IMR-90 (cell line): ENCODE measurements around the gene SERBP1. TPM values are rescaled to one million over a fixed set of nuclear protein-coding genes. Genes with fewer than 3 reads are reported as not detected.

ENCODE experiments used
- ATAC-seq: fragments of 200-7000 bp; cut with Tn5 transposase; 2 replicates; pipeline ENCODE4 v1.9.1; 2020; ENCODE audit warnings: low read depth, mild to moderate bottlenecking, moderate library complexity
- BruUV-seq: library from RNA; stranded (reverse); fragments of 400-500 nt; replicated peaks from 2 replicates; lab custom pipeline; 2021; lab: Mats Ljungman, UMichigan
- CTCF ChIA-PET: fragments of 300-600 bp; formaldehyde crosslinking; extraction: SDS; loops from one replicate; lab custom pipeline; 2021; ENCODE audit warnings: antibody characterized with exemption; lab: Yijun Ruan, JAX
- POLR2A ChIA-PET: fragments of 300-600 bp; sonication (Branson Sonifier 250); formaldehyde crosslinking; loops from one replicate; lab custom pipeline; 2022; ENCODE audit warnings: antibody characterized with exemption; ENCODE audit not compliant: unreplicated experiment; lab: Charles Lee
- DNase-seq: peaks from one replicate; pipeline ENCODE4 v3.0.0; 2013
- H2AFZ ChIP-seq: replicated peaks from 2 replicates; pipeline ENCODE3; 2013; ENCODE audit warnings: low read length, mild to moderate bottlenecking; ENCODE audit not compliant: poor library complexity
- H2AK5ac ChIP-seq: 2 replicates; pipeline ENCODE4 v1.6.1; 2013; ENCODE audit warnings: low read depth, low read length, inconsistent platforms
- H2AK9ac ChIP-seq: replicated peaks from 2 replicates; pipeline ENCODE3; 2013; ENCODE audit warnings: mild to moderate bottlenecking, low read depth, low read length, moderate library complexity; ENCODE audit not compliant: poor library complexity
- H2BK120ac ChIP-seq: 2 replicates; pipeline ENCODE4 v1.6.1; 2013; ENCODE audit warnings: low read depth, low read length, inconsistent platforms
- H2BK15ac ChIP-seq: 3 replicates; pipeline ENCODE4 v1.6.1; 2013; ENCODE audit warnings: low read depth, low read length, inconsistent platforms
- H2BK20ac ChIP-seq: 2 replicates; pipeline ENCODE4 v1.6.1; 2013; ENCODE audit warnings: low read depth, mild to moderate bottlenecking, inconsistent platforms, low read length, moderate library complexity
- H2BK5ac ChIP-seq: 2 replicates; pipeline ENCODE4 v1.6.1; 2013; ENCODE audit warnings: mild to moderate bottlenecking, low read depth, low read length, inconsistent platforms; ENCODE audit not compliant: poor library complexity, severe bottlenecking
- H3K14ac ChIP-seq: replicated peaks from 2 replicates; pipeline ENCODE4 v1.6.1; 2013; ENCODE audit warnings: low read depth, low read length, inconsistent platforms
- H3K18ac ChIP-seq: 2 replicates; pipeline ENCODE4 v1.6.1; 2013; ENCODE audit warnings: low read depth, low read length, control low read depth
- H3K23ac ChIP-seq: 2 replicates; pipeline ENCODE4 v1.6.1; 2013; ENCODE audit warnings: low read depth, low read length, inconsistent platforms
- H3K27ac ChIP-seq: 2 replicates; pipeline ENCODE4 v1.5.1; 2013; ENCODE audit warnings: mild to moderate bottlenecking, control low read depth, low read length; ENCODE audit not compliant: insufficient read depth
- H3K27me3 ChIP-seq: 2 replicates; pipeline ENCODE4 v1.6.1; 2013; ENCODE audit warnings: low read length; ENCODE audit not compliant: control insufficient read depth, insufficient read depth
- H3K36me3 ChIP-seq: 2 replicates; pipeline ENCODE4 v1.6.1; 2013; ENCODE audit warnings: low read length, mixed read lengths; ENCODE audit not compliant: control insufficient read depth, insufficient read depth
- H3K4ac ChIP-seq: 2 replicates; pipeline ENCODE4 v1.6.1; 2013; ENCODE audit warnings: low read depth, low read length, inconsistent platforms
- H3K4me1 ChIP-seq: 2 replicates; pipeline ENCODE4 v1.6.1; 2013; ENCODE audit warnings: low read length, mixed read lengths; ENCODE audit not compliant: control insufficient read depth, insufficient read depth
- H3K4me2 ChIP-seq: 2 replicates; pipeline ENCODE4 v1.6.1; 2013; ENCODE audit warnings: low read depth, mild to moderate bottlenecking, control low read depth, low read length, moderate library complexity
- H3K4me3 ChIP-seq: 2 replicates; pipeline ENCODE4 v1.5.1; 2013; ENCODE audit warnings: low read depth, mild to moderate bottlenecking, control low read depth, low read length, moderate library complexity; ENCODE audit not compliant: insufficient read depth
- H3K56ac ChIP-seq: 2 replicates; pipeline ENCODE4 v1.6.1; 2013; ENCODE audit warnings: low read length, inconsistent platforms; ENCODE audit not compliant: insufficient read depth; ENCODE audit errors: extremely low read depth
- H3K79me1 ChIP-seq, 2 experiments: 2 replicates each; pipeline ENCODE4 v1.6.1; 2013; ENCODE audit warnings: low read length in 2 of 2, inconsistent platforms in 1 of 2, low read depth in 1 of 2
- H3K9ac ChIP-seq: 2 replicates; pipeline ENCODE4 v1.6.1; 2013; ENCODE audit warnings: low read depth, low read length, control low read depth
- H3K9me1 ChIP-seq: 2 replicates; pipeline ENCODE4 v1.6.1; 2013; ENCODE audit warnings: low read length, inconsistent platforms; ENCODE audit not compliant: insufficient read depth
- H3K9me3 ChIP-seq: 2 replicates; pipeline ENCODE4 v1.6.1; 2013; ENCODE audit warnings: low read length; ENCODE audit not compliant: control insufficient read depth, insufficient read depth
- H4K20me1 ChIP-seq: 2 replicates; pipeline ENCODE4 v1.6.1; 2013; ENCODE audit warnings: low read length, inconsistent platforms; ENCODE audit not compliant: insufficient read depth
- H4K5ac ChIP-seq: 2 replicates; pipeline ENCODE4 v1.6.1; 2013; ENCODE audit warnings: mild to moderate bottlenecking, low read depth, low read length, control low read depth
- H4K8ac ChIP-seq, 2 experiments: 2 replicates each; pipeline ENCODE4 v1.6.1; 2013; ENCODE audit warnings: low read depth in 2 of 2, low read length in 2 of 2, control low read depth in 1 of 2, inconsistent platforms in 1 of 2
- H4K91ac ChIP-seq: 2 replicates; pipeline ENCODE4 v1.6.1; 2013; ENCODE audit warnings: low read depth, low read length, inconsistent platforms; ENCODE audit not compliant: insufficient read depth
- CHD1 ChIP-seq: IDR thresholded peaks from 2 replicates; pipeline ENCODE4 v1.6.1; 2012; ENCODE audit warnings: low read depth, low read length, improper control_type of control experiment
- CTCF ChIP-seq: conservative IDR thresholded peaks from 2 replicates; pipeline ENCODE4 v1.5.1; 2012; ENCODE audit warnings: mild to moderate bottlenecking, low read depth, low read length, improper control_type of control experiment
- MAZ ChIP-seq: IDR thresholded peaks from 2 replicates; pipeline ENCODE4 v1.6.1; 2012; ENCODE audit warnings: low read depth, mild to moderate bottlenecking, low read length, improper control_type of control experiment, moderate library complexity, borderline replicate concordance
- MXI1 ChIP-seq: IDR thresholded peaks from 2 replicates; pipeline ENCODE4 v1.6.1; 2012; ENCODE audit warnings: low read depth, mild to moderate bottlenecking, low read length, moderate library complexity, borderline replicate concordance
- NFE2L2 ChIP-seq: fragments of 150-350 bp; IDR thresholded peaks from 2 replicates; pipeline ENCODE4 v1.6.1; 2016; ENCODE audit warnings: low read depth, mild to moderate bottlenecking, low read length
- POLR2A ChIP-seq: IDR thresholded peaks from 2 replicates; pipeline ENCODE4 v1.6.1; 2012; ENCODE audit warnings: mild to moderate bottlenecking, low read depth, low read length
- RAD21 ChIP-seq: IDR thresholded peaks from 2 replicates; pipeline ENCODE4 v1.6.1; 2012; ENCODE audit warnings: low read length, improper control_type of control experiment
- RFX5 ChIP-seq: IDR thresholded peaks from 2 replicates; pipeline ENCODE4 v1.8.0; 2012; ENCODE audit warnings: low read depth, mild to moderate bottlenecking, low read length, moderate library complexity
- SMC3 ChIP-seq: fragments of 150-350 bp; IDR thresholded peaks from 2 replicates; pipeline ENCODE4 v1.6.1; 2016; ENCODE audit warnings: low read depth, mild to moderate bottlenecking, antibody characterized with exemption, low read length, moderate library complexity
- USF2 ChIP-seq: fragments of 150-350 bp; IDR thresholded peaks from 2 replicates; pipeline ENCODE4 v1.6.1; 2017; ENCODE audit warnings: mild to moderate bottlenecking, antibody characterized with exemption, low read length, low read depth
- WGBS, 2 experiments: methylation state at CpG; one replicate each; pipeline versions ENCODE4 v1.1.5 to v1.1.7; 2013; ENCODE audit warnings: missing lambda C conversion rate in 2 of 2; ENCODE audit not compliant: insufficient read length in 1 of 2; ENCODE audit errors: extremely low coverage in 2 of 2; 5-methylcytosine and 5-hydroxymethylcytosine counted together
- dilution Hi-C: fragments of 300-500 bp; cut with HindIII; formaldehyde crosslinking; loops from one replicate; pipeline ENCODE4 v1.14.3; 2018; ENCODE audit warnings: low sequenced_read_pairs; ENCODE audit not compliant: unreplicated experiment
- in situ Hi-C: fragments of 300-500 bp; cut with MboI; formaldehyde crosslinking; loops from 3 replicates; pipeline ENCODE4 v1.14.3; 2019; ENCODE audit warnings: low sequenced_read_pairs, inconsistent platforms, mixed read lengths
- intact Hi-C: fragments of 100-400 bp; cut with micrococcal nuclease; formaldehyde crosslinking; loops from 2 replicates; pipeline ENCODE4 v1.10.0; 2022
- polyA plus RNA-seq, 3 experiments: library from polyadenylated mRNA; depleted of rRNA; stranded (reverse); fragments of >200 nt; gene quantifications; 2 replicates each; pipeline ENCODE4 v1.2.3, GENCODE V29; 2012; ENCODE audit warnings: low replicate concordance in 1 of 3
- total RNA-seq: library from RNA; depleted of rRNA; stranded (reverse); fragments of >200 nt; gene quantifications from 2 replicates; pipeline ENCODE4 v1.2.3, GENCODE V29; 2012

The SERBP1 gene
- total and polyA plus RNA-seq, 2 of the 4 experiments (the other 2 are of a cell fraction) = 94.1 to 153 TPM

- WGBS, 2 experiments = no CpG with 5 or more reads among the region's 1 CpG
- no peak overlapping the region for H4K91ac ChIP-seq
- H2AFZ ChIP-seq = no peak overlapping the region
- in situ Hi-C loops (no loop called here), intact Hi-C loops (no loop called here), dilution Hi-C loops (no loop called here)
- no peak overlapping the region for H2AK9ac ChIP-seq
- CTCF ChIA-PET = no interaction called here
- H3K9ac ChIP-seq = no peak overlapping the region
- H3K79me1 ChIP-seq = no peaks in the 10 kb centered on the region
- TF ChIP-seq RFX5 = no peak
- TF ChIP-seq MAZ = no peak
- no peak for TF ChIP-seq MXI1
- TF ChIP-seq SMC3 = no peak
- TF ChIP-seq POLR2A = no peak
- no peak for TF ChIP-seq USF2
- no peak for TF ChIP-seq CHD1
- no peak for TF ChIP-seq RAD21
- no peak for TF ChIP-seq NFE2L2
- no peak for TF ChIP-seq CTCF
- no peak overlapping the region for H2BK20ac ChIP-seq
- no peak overlapping the region for H4K8ac ChIP-seq
- H3K9me1 ChIP-seq = no peaks in the 10 kb centered on the region
- no peaks in the 10 kb centered on the region for H4K20me1 ChIP-seq
- no peak overlapping the region for H3K18ac ChIP-seq
- POLR2A ChIA-PET = no interaction called here
- no peak overlapping the region for H2AK5ac ChIP-seq
- H3K27ac ChIP-seq = no peak overlapping the region
- H3K4me3 ChIP-seq = no peak overlapping the region
- no peak overlapping the region for H2BK15ac ChIP-seq
- no peak overlapping the region for H3K14ac ChIP-seq
- no peaks in the 10 kb centered on the region for H3K36me3 ChIP-seq
- no peak overlapping the region for H3K4ac ChIP-seq
- H2BK5ac ChIP-seq = no peak overlapping the region
- no peak overlapping the region for H2BK120ac ChIP-seq
- H3K4me2 ChIP-seq = no peak overlapping the region
- no peak overlapping the region for H3K23ac ChIP-seq
- no peaks in the 10 kb centered on the region for H3K9me3 ChIP-seq
- peaks cover 4% of the 10 kb centered on the region; the same call in 1 of the 2 replicates for H3K4me1 ChIP-seq
- H3K56ac ChIP-seq = no peak overlapping the region
- H4K5ac ChIP-seq = no peak overlapping the region
- no peaks in the 10 kb centered on the region for H3K27me3 ChIP-seq
- ATAC-seq (no peak), DNase-seq (no peak)
- no TSS peak for BruUV-seq
Measured at GRCh38 chr1:67359592-67359991, 70.6 kb downstream of the SERBP1 start.
